GM23248 (cell line): ENCODE measurements around the gene FKBP1A.

Experiments
- EZH2 ChIP-seq: fragments of 200-600 bp; sonication (generic); IDR thresholded peaks from 2 replicates; pipeline ENCODE4 v1.6.1; 2018; ENCODE audit warnings: antibody characterized with exemption, mild to moderate bottlenecking; ENCODE audit not compliant: insufficient read depth, poor library complexity, severe bottlenecking
- EZH2phosphoT487 ChIP-seq: fragments of 200-600 bp; sonication (generic); IDR thresholded peaks from 2 replicates; pipeline ENCODE4 v1.6.1; 2018; ENCODE audit warnings: antibody characterized with exemption, moderate library complexity, mild to moderate bottlenecking, low read depth; ENCODE audit not compliant: insufficient read depth

- no peak for TF ChIP-seq EZH2
- TF ChIP-seq EZH2phosphoT487, result no peak
Measured at GRCh38 chr20:1321654-1321939, 71.3 kb downstream of the FKBP1A start.
